GM12878 (cell line): ENCODE results near the gene SMG6. TPM values are rescaled to one million over a fixed set of nuclear protein-coding genes. Genes with fewer than 3 reads are reported as not detected.
A peak's percentile ranks its signal among the peaks of the same experiment; 100 is the strongest.

Experiments used
- ATAC-seq: fragments of 200-7000 bp; cut with Tn5 transposase; 3 replicates; pipeline ENCODE4 v1.9.1; 2020; ENCODE audit warnings: mild to moderate bottlenecking, moderate library complexity
- BruUV-seq: library from RNA; stranded (reverse); fragments of 400-500 nt; replicated peaks from 2 replicates; lab custom pipeline; 2021; lab: Mats Ljungman, UMichigan
- CTCF ChIA-PET: fragments of 300-600 bp; sonication (Branson Sonifier 250); formaldehyde crosslinking; extraction: SDS; loops from one replicate; lab custom pipeline; 2021; ENCODE audit warnings: inconsistent platforms; lab: Yijun Ruan, JAX
- POLR2A ChIA-PET: fragments of 350-600 bp; formaldehyde crosslinking; extraction: SDS; loops from one replicate; lab custom pipeline; 2021; ENCODE audit warnings: inconsistent platforms; lab: Charles Lee
- RAD21 ChIA-PET: fragments of 300-600 bp; sonication (Branson Sonifier 250); formaldehyde crosslinking; loops from one replicate; lab custom pipeline; 2023; ENCODE audit warnings: antibody characterized with exemption; ENCODE audit not compliant: unreplicated experiment; lab: Charles Lee
- SMC1A ChIA-PET: fragments of 300-600 bp; sonication (Branson Sonifier 250); formaldehyde crosslinking; loops from one replicate; lab custom pipeline; 2023; ENCODE audit not compliant: unreplicated experiment, uncharacterized antibody; lab: Charles Lee
- DNase-seq: peaks from one replicate; pipeline ENCODE4 v3.0.0-alpha.2; 2011; ENCODE audit warnings: low read depth, low spot score
- FAIRE-seq: peaks from 3 replicates; lab custom pipeline; 2011; peaks lifted over from hg19 to GRCh38; lab: Jason Lieb, UNC
- H2AFZ ChIP-seq: 2 replicates; pipeline ENCODE4 v1.6.0; 2011; ENCODE audit warnings: low read depth, low read length, control low read depth; ENCODE audit not compliant: control insufficient read depth
- H3K27ac ChIP-seq: 2 replicates; pipeline ENCODE4 v1.5.1; 2011; ENCODE audit warnings: control low read depth; ENCODE audit not compliant: control insufficient read depth, insufficient read depth
- H3K27me3 ChIP-seq, 2 experiments: replicated peaks in 1 of 2; 2 replicates each; pipeline versions ENCODE4 v1.6.0 to v1.6.1; 2011; ENCODE audit warnings: low read length in 1 of 2; ENCODE audit not compliant: control insufficient read depth in 2 of 2, insufficient read depth in 2 of 2
- H3K36me3 ChIP-seq, 2 experiments: 2 replicates each; pipeline ENCODE4 v1.5.1; 2011; ENCODE audit warnings: low read length in 1 of 2; ENCODE audit not compliant: control insufficient read depth in 2 of 2, insufficient read depth in 2 of 2
- H3K4me1 ChIP-seq: 2 replicates; pipeline ENCODE4 v1.6.1; 2011; ENCODE audit warnings: mild to moderate bottlenecking, low read length, moderate library complexity, mixed read lengths; ENCODE audit not compliant: control insufficient read depth, insufficient read depth
- H3K4me2 ChIP-seq: 2 replicates; pipeline ENCODE4 v1.6.0; 2011; ENCODE audit warnings: control low read depth; ENCODE audit not compliant: control insufficient read depth, insufficient read depth
- H3K4me3 ChIP-seq: fragments of 200-600 bp; sonication (generic); 2 replicates; pipeline ENCODE4 v1.5.1; 2016
- H3K79me2 ChIP-seq: 2 replicates; pipeline ENCODE4 v1.6.0; 2011; ENCODE audit warnings: low read length; ENCODE audit not compliant: control insufficient read depth, insufficient read depth
- H3K9ac ChIP-seq: 2 replicates; pipeline ENCODE4 v1.8.0; 2011; ENCODE audit warnings: low read length, control low read depth, mixed read lengths; ENCODE audit not compliant: control insufficient read depth, insufficient read depth
- H3K9me3 ChIP-seq: replicated peaks from 3 replicates; pipeline ENCODE4 v1.5.1; 2011; ENCODE audit warnings: mild to moderate bottlenecking, low read length; ENCODE audit not compliant: control insufficient read depth, insufficient read depth
- H4K20me1 ChIP-seq: 2 replicates; pipeline ENCODE4 v1.6.0; 2011; ENCODE audit not compliant: control insufficient read depth, insufficient read depth
- ASH2L ChIP-seq: fragments of 300-600, 200-600 bp; sonication (generic); IDR thresholded peaks from 2 replicates; pipeline ENCODE4 v1.6.1; 2017; ENCODE audit warnings: low read depth, mild to moderate bottlenecking, borderline replicate concordance
- CHD2 ChIP-seq: IDR thresholded peaks from 2 replicates; pipeline ENCODE4 v1.6.1; 2011; ENCODE audit warnings: low read depth, low read length, improper control_type of control experiment, borderline replicate concordance
- CUX1 ChIP-seq: IDR thresholded peaks from 2 replicates; pipeline ENCODE4 v1.6.1; 2012; ENCODE audit warnings: improper control_type of control experiment, low read depth, low read length; ENCODE audit not compliant: insufficient replicate concordance
- FOS ChIP-seq: IDR thresholded peaks from 3 replicates; pipeline ENCODE4 v1.6.1; 2011; ENCODE audit warnings: borderline replicate concordance; ENCODE audit not compliant: insufficient read length; ENCODE audit errors: extremely low read depth
- PAX8 ChIP-seq: fragments of 450-650 bp; IDR thresholded peaks from 2 replicates; pipeline ENCODE4 v1.6.1; 2017; ENCODE audit warnings: mild to moderate bottlenecking, moderate library complexity
- WRNIP1 ChIP-seq: IDR thresholded peaks from 2 replicates; pipeline ENCODE4 v1.6.1; 2011; ENCODE audit warnings: low read depth, low read length, improper control_type of control experiment, borderline replicate concordance
- ZBTB4 ChIP-seq: fragments of 450-650 bp; formaldehyde crosslinking; IDR thresholded peaks from 2 replicates; pipeline ENCODE4 v1.4.0; 2022; ENCODE audit warnings: mild to moderate bottlenecking, moderate library complexity
- ZNF207 ChIP-seq: fragments of 450-650 bp; IDR thresholded peaks from 2 replicates; pipeline ENCODE4 v1.6.1; 2014; ENCODE audit warnings: antibody characterized with exemption, mild to moderate bottlenecking, borderline replicate concordance
- ZNF24 ChIP-seq: fragments of 450-650 bp; IDR thresholded peaks from 2 replicates; pipeline ENCODE4 v1.6.1; 2017; ENCODE audit warnings: antibody characterized with exemption, mild to moderate bottlenecking
- WGBS: methylation state at CpG from one replicate; pipeline ENCODE4 v1.1.6; 2016; ENCODE audit warnings: low lambda C conversion rate; ENCODE audit not compliant: insufficient replicate concordance, insufficient coverage; ENCODE audit errors: missing lambda C conversion rate; 5-methylcytosine and 5-hydroxymethylcytosine counted together
- in situ Hi-C: fragments of 300-500 bp; cut with MboI; formaldehyde crosslinking; loops from 9 replicates; pipeline ENCODE4 v1.14.3; 2018; ENCODE audit warnings: mixed read lengths
- intact Hi-C: fragments of 100-400 bp; cut with micrococcal nuclease; formaldehyde crosslinking; loops from one replicate; pipeline ENCODE4 v1.14.2; 2022; ENCODE audit not compliant: unreplicated experiment
- polyA plus RNA-seq, 11 experiments: library from polyadenylated mRNA; depleted of rRNA in 4 of 11; unstranded in 6 of 11; stranded (reverse) in 5 of 11; fragments of >200 nt; fragmentation: Nextera tagmentation in 4 of 11; fragmentation: Illumina TruSeq in 1 of 11; extraction: Ambion mirVana in 4 of 11; extraction: Trizol in 1 of 11; gene quantifications; 1 replicate in 1 of 11; 2 replicates in 10 of 11; pipeline versions ENCODE4 v1.2.1 to v1.2.3, GENCODE V29; 2011 to 2016; ENCODE audit warnings: inconsistent platforms in 2 of 11, missing spikeins in 2 of 11, low read depth in 1 of 11
- total RNA-seq, 4 experiments: library from RNA; depleted of rRNA in 3 of 4; stranded (reverse); fragments of >200 nt in 3 of 4; fragmentation: Illumina TruSeq in 1 of 4; extraction: Trizol in 1 of 4; gene quantifications; 2 replicates each; pipeline versions ENCODE4 v1.2.1 to v1.2.3, GENCODE V29; 2013 to 2021

The SMG6 gene
- total and polyA plus RNA-seq, 10 of the 15 experiments (the other 5 are each of a cell fraction or from before 2014, with no cell fraction given), result 0.58 to 28.7 (median 15.7) TPM

GRCh38 chr17:2042390-2042847 is 261.2 kb downstream of the SMG6 start (continued):
- no peak for TF ChIP-seq CHD2
- TF ChIP-seq, all 136 proteins: peak for 8

GRCh38 chr17:2041561-2042389 is 261.8 kb downstream of the SMG6 start, which contains the start of gene OVCA2:
OVCA2 (plus strand) TSS chr17:2042022; CDS start chr17:2042048, 26 bp downstream.
- peak; percentile 97 for ATAC-seq
- intact Hi-C loops, result loop anchor here (5.0 kb wide), 1 partner anchor 319 kb away; the partner anchor contains the start of gene WDR81
- peak; percentile 77 for DNase-seq
- WGBS, result 1% methylated on average over 67 of the region's 93 CpGs
- Histone ChIP-seq H3K79me2 (peaks cover 13% of the 10 kb centered on the region), H3K27me3 (no peaks in the 10 kb centered on the region), H3K4me1 (peaks cover 16% of the 10 kb centered on the region), H3K9me3 (no peaks in the 10 kb centered on the region), H3K36me3 (peaks cover 0 to 2% of the 10 kb centered on the region in 2 experiments), H3K4me3 (peak within 1 kb of the TSS; percentile 93), H4K20me1 (no peaks in the 10 kb centered on the region), H3K27ac (peak within 1 kb of the TSS; percentile 82), H3K4me2 (peak within 1 kb of the TSS; percentile 97), H2AFZ (peak within 1 kb of the TSS; percentile 76), H3K9ac (peak within 1 kb of the TSS; percentile 91)
- SMC1A ChIA-PET, result interaction anchor here (0.6 to 1.2 kb wide), 2 partner anchors 133 to 294 kb away, joined by 3 to 5 read pairs; no protein-coding TSS in a partner anchor
- RAD21 ChIA-PET, result interaction anchor here (1.3 kb wide), 1 partner anchor 203 kb away, joined by 3 read pairs; no protein-coding TSS in a partner anchor
- no TSS peak for BruUV-seq
- in situ Hi-C loops, result no loop called here
- POLR2A ChIA-PET, result no interaction called here
- CTCF ChIA-PET, result interaction anchor here (0.8 to 1.6 kb wide), 3 partner anchors 10 to 325 kb away, joined by 3 to 5 read pairs (median 3); no protein-coding TSS in a partner anchor
- FAIRE-seq, result peak; percentile 98
- TF ChIP-seq FOS, result no peak
- TF ChIP-seq WRNIP1, result 0 out of 2 replicates have a peak, but pooled peaks have one; percentile 43
- peak; percentile 76; the same call in 1 of the 2 replicates for TF ChIP-seq ZNF207
- no peak for TF ChIP-seq ZNF24
- TF ChIP-seq PAX8, result no peak
- no peak for TF ChIP-seq ASH2L
- TF ChIP-seq CUX1, result no peak
- TF ChIP-seq ZBTB4 (CRISPR knock-in tag), result no peak
